Panc1 (cell line): Measurements from ENCODE around the gene TANC1.

Experiments used
- CTCF ChIP-seq: fragments of 450-650 bp; IDR thresholded peaks from 2 replicates; pipeline ENCODE4 v1.5.1; 2017; ENCODE audit warnings: mild to moderate bottlenecking
- TCF7L2 ChIP-seq: IDR thresholded peaks from 2 replicates; pipeline ENCODE4 v1.6.1; 2011; ENCODE audit warnings: mild to moderate bottlenecking, low read depth, low read length, inconsistent platforms

- TF ChIP-seq CTCF (no peak), TCF7L2 (no peak)
These were observed 224.0 kb downstream of the TANC1 start for GRCh38 chr2:159192371-159192918.
